IPS DF 19.7 (cell line): ENCODE data around the gene EXO1.
"Not testable (repeated sequence)": the region's sequence is repeated elsewhere in the genome, so short reads cannot be mapped to it uniquely, and the experiment has no call there.

Experiments used
- DNase-seq: peaks from one replicate; pipeline ENCODE4 v3.0.0-alpha.2; 2013; ENCODE audit warnings: low read depth, low spot score

The EXO1 gene

DNA sequence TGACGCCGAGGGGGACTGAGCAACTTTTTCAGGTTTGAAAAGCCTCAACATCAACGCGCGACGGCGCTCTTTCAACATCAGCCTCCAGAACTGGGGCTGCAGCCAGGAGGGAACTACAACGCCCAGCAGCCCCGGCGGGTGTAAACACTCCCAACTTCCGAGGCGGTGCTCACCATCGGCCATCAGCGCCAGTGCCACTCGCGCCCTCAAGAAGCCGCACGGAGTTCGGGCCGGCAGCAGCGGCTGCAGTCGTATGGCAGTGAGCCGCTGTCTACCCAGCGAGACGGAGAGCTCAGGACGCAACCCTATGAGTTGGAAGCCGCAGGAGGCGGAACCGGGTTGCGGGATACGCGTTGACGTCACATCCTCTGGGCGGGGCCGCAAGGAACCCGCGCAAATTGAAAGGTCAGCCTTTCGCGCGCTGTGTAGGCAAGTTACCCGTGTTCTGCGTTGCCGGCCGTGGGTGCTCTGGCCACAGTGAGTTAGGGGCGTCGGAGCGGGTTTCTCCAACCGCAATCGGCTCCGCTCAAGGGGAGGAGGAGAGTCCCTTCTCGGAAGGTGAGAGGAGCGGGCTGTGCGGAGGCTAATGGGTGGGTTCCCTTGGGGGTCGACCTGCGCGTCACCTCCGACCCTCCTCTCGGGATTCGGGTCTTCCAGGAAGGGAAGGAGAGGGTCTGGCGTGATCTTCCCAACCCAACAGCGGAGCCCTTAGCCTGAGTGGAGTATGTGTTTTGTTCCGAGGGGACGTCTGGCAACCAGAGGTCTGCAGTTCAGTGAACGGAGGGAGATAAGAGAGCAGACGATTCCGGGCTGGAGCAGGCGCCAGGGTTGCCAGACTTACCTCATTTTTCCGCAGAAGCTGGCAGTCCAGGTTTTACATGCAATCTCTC lies at the start of gene EXO1:
Gene EXO1, plus strand, starts transcription at position 409 of the 890 bp plus-strand sequence. CDS start 2,222 bp downstream, outside the sequence.
- DNase-seq, result peak; percentile 83

DNA sequence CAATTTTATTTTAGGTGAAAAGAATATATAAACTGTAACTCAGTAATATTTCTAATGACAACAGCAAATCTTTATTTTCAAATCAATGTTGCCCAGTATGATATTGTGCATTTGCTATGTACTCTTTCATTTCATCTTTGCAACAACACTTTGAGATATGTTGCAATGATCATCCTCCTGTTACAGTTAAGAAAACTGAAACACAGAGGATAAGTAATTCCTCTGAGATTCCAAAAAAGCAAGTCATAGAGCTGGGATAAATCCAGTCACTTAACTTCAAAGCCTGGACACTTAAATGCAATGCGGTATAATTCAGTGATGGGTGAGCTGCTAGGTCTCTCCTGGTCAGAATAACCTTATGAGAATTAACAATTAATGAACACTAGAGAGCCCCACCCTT lies 48.6 kb upstream of the EXO1 start:
- no peak for DNase-seq

DNA sequence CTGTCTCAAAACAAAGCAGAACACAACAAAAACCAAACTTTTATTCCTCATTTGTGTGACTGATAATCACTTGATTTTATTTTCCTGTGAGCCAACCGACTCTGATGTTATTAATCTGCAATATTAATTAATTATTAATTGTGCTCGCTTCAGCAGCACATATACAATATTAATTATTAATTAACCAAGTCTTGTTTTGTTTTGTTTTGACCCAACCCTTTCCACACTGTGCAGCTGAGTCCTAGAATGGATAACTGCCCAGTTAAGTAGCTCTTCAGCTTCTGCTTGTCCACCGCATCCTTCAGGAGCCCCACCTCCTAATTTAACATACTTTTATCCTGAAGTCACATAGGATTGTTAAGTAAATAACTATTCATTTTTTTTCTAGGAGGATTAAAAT lies 47.4 kb upstream of the EXO1 start:
- no peak for DNase-seq

DNA sequence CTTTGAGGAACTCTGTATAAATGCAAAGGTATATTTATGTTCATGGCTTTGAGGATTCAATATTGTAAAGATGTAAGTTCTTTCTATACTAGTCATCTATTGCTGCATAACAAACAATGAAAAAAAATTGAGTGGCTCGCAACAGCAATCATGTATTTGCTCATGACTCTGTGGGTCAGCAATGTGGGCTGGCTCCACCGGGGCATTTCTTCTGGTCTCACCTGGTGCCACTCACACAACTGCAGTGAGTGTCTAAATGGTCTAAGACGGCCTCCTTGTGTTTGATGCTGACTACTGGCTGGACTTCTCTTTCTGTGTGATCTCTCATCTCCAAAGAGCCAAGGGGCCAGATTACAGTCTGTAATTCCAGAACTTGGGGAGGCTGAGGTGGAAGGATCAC lies 45.1 kb upstream of the EXO1 start:
- no peak for DNase-seq

DNA sequence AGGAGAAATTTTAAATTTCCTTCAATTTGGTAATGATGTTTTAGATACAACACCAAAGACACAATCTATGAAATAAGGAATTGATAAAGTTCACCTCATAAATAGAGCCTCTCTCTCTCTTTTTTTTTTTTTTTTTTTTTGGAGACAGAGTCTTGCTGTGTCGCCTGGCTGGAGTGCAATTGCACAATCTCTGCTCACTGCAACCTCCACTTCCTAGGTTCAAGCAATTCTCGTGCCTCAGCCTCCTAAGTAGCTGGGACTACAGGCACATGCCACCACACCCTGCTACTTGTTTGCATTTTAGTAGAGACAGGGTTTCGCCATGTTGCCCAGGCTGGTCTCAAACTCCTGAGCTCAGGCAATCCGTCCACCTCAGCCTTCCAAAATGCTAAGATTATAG lies 43.3 kb upstream of the EXO1 start:
- DNase-seq, result not testable (repeated sequence)

DNA sequence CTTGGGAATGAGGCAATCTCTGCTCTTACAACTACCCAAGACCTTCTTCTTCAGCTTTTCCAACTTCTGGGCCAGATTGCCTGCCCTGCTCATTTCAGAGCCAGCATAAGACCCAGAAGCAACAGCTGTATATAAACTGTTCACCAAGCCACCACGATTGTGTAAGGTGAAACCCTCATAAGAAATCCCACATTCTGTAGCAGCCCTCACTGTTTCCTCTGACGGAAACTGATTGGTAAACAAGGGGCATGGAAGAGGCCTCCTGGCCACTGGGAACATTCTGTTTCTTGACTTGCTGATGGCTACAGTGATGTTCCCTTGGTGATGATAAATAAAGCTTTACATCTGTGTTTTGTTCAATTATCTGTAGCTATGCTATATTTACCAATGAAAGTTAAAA lies 39.7 kb upstream of the EXO1 start:
- no peak for DNase-seq

DNA sequence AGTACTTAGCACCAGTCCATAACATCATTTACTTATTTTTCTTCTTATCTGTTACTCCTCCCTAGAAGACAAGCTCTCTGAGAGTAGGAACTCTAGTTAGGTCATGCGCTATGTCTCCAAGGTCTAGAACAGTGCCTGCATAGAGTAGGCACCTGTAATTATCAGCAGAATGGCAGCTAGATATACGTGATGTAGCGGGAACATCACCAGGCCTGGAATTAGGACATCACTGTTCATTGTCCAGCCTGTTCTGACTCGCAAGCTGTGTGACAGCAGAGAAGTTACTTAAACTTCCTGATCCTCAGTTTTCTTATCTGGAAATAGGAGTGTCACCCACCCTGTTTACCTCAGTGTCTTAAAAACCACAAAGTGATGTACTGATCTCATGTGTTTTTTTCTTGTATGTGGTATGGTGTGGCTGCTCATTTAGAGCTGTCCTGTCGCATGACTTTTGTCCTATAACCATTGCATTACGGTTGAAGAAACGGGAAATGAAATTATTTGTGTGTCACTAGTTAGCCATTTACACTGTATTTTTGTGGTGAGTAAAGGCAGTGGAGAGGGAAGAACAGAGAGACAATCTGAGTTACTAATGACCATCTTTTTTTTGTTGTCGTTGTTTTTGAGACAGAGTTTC lies 37.1 kb upstream of the EXO1 start:
- no peak for DNase-seq

DNA sequence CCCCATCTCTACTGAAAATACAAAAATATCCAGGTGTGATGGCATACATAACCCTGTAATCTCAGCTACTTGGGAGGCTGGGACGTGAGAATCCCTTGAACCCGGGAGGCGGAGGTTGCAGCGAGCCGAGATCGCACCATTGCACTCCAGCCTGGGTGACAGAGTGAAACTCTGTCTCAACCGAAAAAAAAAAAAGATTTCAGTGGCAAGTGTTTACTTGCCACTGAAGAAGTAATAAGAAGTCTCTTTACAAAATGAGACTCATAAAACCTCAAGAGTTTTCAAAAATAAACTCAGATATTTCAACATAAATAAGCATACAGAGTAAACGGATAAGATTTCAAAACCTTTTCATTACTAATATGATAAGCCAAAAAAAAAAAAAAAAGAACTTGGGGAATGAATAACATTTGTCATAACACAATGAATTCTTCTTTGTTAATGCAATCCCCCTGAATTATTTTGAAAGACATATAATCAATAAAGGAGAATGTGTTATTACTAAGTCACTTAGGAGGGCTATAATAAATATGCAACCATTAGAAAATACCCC lies 34.2 kb upstream of the EXO1 start:
- no peak for DNase-seq

- no peak for DNase-seq
Observed at GRCh38 chr1:241816008-241816407, 32.0 kb upstream of the EXO1 start.

DNA sequence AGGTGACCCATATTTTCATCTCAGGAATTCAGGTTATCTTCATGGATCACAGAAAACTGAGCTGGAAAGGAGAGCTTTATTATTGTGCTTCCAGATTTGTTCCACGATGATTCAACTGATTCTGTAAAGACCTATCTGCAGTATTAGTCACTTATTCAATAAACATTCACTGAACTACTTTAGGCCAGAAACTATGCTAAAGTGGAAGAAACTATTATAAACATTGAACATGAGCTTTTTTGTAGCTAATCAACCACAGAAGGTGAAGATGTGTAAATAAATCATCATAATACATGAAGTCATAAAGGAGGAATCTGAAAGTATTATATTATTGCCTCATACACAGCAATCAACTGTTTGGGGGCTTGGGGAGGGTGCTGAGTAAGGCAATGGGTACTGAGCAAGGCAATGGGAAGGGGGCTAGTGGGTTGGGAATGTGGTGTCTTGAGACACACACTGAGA lies 30.6 kb upstream of the EXO1 start:
- DNase-seq, result no peak

DNA sequence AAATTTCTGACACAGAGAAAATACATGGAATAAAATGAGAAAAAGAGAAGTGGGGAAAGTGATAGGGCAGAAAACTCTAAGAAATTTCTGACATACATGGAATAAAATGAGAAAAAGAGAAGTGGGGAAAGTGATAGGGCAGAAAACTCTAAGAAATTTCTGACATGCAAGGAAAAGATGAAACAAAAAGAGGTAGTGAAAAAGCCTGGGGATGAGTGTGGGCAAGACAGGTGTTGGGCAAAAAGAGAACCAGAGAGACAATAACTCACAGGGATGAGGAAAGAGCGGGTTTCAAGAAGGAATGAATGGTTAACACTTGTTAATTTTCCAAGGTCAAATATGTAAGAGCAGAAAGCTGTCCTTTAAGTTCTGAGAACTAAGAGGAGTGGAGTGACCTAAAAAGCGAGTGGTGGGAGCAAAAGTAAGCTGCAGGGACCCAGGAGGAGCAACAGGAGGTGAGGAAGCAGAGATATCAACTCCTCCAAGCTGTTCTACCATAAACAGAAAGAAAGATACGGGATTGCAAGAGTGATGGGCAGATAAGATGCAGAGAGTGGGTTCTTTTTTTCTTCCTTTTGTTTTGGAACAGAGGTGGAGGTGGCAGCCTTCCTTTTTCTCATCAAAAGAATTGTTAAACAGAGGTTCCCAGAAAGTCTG lies 29.9 kb upstream of the EXO1 start:
- no peak for DNase-seq

GRCh38 chr1:241819340-241819866 lies 28.6 kb upstream of the EXO1 start:
- no peak for DNase-seq

GRCh38 chr1:241821363-241821762 lies 26.6 kb upstream of the EXO1 start:
- DNase-seq, result no peak

GRCh38 chr1:241822846-241823245 lies 25.2 kb upstream of the EXO1 start:
- no peak for DNase-seq

- no peak for DNase-seq
Observed at GRCh38 chr1:241823925-241824324, 24.1 kb upstream of the EXO1 start.

GRCh38 chr1:241825581-241825980 lies 22.4 kb upstream of the EXO1 start:
- DNase-seq, result no peak

DNA sequence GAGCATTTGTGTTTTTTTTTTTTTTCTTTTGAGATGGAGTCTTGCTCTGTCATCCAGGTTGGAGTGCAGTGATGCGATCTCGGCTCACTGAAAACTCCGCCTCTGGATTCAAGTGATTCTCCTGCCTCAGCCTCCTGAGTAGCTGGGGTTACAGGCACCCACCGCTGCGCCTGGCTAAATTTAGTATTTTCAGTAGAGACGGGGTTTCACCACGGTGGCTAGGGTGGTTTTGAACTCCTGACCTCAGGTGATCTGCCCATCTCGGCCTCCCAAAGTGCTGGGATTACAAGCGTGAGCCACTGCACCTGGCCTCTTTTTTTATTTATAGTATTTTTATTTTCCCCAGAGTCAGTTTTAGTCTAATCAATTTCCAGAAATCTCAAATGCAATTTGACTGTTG lies 21.4 kb upstream of the EXO1 start:
- DNase-seq, result not testable (repeated sequence)

DNA sequence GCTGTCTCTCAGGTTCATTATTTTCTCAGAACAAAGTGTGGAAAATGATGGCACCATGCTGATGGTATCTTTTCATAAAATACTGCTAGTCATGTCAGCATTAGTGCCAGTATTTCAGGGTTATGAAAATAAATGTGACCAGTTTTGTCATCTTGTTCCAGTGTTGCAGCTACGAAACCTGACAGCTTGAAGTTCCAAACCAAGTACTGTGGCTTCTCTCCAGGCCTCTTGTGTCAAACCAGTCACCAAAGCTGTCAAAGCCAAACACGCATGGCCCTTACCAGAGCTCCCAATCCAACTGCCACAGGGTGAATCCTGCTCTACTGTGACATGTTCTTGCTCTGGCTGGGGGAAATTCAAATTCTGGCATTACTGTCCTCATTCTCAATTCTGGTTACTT lies 20.7 kb upstream of the EXO1 start:
- DNase-seq, result no peak

- DNase-seq, result no peak
Observed at GRCh38 chr1:241828463-241829021, 19.5 kb upstream of the EXO1 start.

- DNase-seq, result no peak
Observed at GRCh38 chr1:241829468-241829867, 18.5 kb upstream of the EXO1 start.

DNA sequence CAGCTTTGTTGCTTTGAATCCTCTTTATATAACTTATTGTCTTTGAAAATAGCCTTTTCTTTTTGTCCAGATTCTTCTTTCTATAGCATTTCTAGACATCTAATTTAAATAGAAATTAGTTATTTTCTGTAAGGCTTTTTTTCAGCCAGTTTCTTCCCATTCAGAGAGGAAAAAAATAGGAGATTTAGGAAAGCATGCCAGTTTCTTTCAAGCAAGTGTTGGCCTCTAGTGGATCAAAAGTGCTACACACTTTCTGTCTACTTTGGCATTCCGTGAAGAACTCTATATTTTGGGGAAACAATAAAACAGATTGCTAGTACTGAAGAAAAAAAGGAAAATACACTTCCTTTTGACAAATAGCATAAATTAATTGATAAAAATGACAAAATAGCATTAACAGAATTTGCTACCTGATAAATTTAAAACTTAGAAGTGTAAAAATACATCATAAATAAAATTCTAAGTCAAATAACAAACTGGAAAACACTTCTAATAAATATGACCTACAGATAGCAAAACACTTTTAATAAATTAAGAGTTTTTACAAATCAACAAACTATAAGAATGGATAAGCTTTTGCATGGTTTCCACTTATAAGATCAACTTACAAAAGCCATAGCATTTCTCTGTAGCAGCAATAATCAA lies 13.1 kb upstream of the EXO1 start:
- peak; percentile 1 for DNase-seq
